Stimulated activated CD8-positive, alpha-beta memory T cell treated with anti-CD3 and anti-CD28 coated beads, Interleukin-7, amount 100 ng/mL, for 4 hours (primary cell): Measurements from ENCODE around the gene KIF6.
"Not testable (repeated sequence)": the region's sequence is repeated elsewhere in the genome, so short reads cannot be mapped to it uniquely, and the experiment has no call there.

Source experiments
- DNase-seq, 2 donors: peaks; one replicate each; pipeline ENCODE4 v3.0.0-alpha.2; 2020; ENCODE audit warnings: low read depth in 2 of 2

The KIF6 gene

DNA sequence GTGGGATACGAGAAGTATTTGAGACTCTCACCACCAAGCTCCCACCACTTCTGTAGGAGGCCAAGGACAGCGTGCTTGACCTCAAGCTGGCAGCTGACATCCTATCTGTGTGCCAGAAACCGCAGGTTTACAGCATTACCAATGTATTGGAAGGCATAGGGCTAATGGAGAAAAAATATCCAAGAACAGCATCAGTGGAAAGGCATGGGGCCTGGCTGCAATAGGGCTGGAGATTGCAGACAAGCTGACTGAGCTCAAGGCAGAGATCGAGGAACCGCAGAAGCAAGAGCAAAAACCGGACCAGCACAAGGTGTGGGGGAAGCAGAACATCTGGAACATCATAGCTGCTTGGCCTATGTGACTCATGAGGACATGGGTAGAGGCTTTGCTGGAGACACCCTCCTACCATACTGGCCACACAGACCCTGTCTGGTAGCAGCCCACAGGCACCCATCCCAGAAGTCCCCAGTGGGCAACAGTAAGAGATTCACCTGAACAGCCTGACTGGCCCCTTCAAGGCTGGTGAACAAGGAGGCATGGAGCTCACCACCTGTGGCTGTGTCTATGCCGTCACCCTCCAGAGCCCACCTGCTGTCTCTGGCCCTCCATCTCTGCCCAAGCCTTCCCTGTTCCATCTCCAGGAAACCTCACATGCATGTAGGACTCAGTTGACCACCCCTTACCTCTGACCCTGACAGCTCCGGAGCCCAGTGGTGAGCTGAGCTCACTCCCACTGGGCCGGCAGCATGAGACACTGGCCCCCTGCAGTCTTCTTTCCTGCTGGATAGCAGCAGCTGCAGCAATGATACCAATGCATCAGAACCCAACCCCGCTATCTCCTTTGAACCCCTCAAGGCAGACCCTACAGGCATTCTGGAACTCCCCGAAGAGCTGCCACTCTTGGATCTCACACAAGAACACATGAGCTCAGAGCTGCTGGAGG is 171.1 kb downstream of the KIF6 start:
- DNase-seq, result no peak

DNA sequence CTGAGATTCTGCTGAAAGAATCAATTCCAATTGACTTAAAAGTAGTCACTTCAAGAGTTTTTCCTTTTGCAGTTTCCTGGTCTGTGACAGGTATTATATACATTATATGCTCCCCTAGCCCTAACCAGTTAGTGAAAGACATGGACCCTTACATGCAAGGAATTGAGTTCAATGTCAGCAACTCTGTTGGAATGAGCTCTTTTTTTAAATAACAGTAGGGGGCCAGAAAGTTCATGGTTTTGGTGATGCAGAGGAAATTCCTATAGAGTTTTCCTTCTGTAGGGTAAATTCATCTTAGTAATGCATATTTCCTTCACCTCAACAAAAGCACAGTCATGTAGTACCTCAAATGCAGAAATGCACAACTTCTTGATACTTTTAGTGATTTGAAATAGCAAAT is 172.2 kb downstream of the KIF6 start:
- no peak for DNase-seq

DNA sequence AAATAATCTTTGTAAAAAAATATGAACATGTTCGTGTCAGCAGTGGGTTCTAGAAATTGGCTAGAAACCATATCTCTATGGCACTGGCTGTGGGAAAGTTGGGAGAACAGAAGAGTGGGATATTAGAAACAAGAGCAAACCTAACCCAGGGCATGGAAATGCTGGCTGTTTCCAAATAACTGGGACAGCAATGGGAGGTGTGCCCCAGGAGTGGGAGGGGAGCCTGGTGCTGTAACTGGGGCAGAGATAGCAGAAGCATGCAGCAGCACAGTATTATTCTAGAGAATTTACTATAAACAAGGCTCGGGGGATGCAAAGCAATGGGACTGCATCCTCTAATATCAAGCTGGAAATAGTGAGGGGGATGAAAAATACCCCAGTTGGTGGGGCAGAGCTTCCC is 175.0 kb downstream of the KIF6 start:
- DNase-seq, result no peak

DNA sequence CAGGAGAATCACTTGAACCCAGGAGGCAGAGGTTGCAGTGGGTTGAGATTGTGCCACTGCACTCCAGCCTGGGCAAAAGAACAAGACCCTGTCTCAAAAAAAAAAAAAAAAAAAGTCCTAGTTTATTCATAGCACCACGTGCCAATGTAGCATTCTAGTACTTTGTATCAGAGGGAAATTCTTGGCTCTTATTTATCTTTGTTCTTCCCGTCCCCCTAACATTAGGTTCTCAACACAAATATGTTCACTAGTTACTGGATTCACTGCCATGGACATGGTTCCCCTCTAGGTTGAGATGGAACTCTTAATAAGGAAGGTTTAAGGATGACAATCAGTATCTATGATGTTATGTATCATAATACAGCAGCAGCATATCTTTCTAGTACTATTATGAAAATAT is 178.5 kb downstream of the KIF6 start:
- DNase-seq, result no peak

DNA sequence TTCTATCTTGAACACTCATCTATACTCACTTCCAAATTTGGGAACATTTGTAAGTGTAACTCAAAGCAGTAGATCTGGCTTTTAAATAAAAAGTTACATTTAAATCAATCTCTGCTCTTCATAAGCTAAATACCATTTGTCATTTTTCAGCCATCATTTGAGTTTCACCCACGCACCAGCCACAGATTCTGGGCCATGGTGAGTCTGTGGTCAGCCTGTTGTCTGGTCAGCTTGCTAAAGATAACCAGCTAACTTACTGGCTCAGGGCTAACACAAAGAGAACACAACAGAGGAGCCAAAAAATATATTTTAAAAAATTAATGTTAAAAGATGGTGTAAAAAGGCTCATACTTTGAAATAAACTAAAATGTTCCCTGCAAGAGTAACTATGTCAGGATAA is 181.3 kb downstream of the KIF6 start:
- no peak for DNase-seq

DNA sequence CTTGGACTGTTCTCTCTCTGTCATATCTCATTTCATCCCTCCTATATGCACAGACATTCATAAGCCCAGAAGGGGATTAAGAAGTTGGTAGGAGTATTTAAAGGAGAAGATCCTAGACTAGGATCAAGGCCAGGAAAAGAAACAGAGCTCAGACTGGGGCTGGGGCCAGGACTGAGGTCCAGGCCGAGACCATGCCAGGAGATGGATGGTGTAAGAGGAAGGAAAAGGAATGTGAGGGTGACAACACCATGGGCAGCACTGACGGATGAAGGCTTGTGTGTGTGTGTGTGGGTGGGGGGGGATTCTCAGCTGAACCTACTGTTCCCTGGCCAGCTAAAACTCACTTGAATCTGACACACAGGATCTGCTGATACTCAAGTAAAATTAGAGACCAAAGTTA is 182.1 kb downstream of the KIF6 start:
- DNase-seq, result no peak

DNA sequence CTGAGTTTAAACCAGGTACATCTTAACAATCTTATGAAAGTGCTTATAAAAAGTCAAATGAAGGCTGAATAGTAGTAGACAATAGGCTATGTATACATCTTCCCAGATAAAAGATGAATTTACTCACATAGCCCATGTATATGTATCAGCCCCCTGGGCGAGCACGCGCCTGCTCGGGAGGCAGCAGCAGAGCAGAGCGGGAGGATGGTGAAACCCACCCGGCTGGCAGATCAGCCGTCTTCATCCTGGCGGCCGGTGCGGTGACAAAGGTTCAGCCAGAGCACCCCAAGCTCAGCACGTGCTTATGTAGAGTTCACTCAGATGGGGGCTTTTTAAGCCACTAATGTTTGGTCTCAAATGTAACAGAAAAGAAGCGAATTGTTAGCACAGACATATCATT is 184.8 kb downstream of the KIF6 start:
- DNase-seq, result no peak

DNA sequence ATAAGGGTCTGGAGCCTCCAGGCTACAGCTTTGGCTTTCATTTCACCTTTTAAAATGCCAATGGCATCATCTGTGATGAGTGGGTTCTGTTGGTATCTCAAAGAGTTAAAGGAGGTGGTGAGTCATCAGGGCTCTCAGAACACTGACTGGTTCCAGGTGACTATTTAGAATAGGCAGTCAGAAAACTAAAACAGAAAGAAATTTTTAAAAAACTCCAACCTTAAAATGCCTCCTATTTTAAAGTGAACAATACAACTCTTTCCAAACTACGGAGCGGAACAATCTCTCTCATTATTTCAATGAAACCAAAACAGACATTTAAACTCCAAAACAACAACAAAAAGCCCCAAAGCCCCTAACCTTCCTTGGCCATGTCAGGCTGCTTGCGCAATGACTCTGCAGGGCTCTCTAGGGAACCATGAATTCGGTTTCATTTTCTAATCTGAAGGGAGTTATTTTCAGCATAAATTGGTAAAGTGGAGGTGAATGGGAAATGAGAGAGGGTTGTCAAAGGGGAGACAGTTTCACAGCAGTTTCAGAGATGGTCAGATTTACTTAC is 194.9 kb downstream of the KIF6 start:
- DNase-seq, result no peak

DNA sequence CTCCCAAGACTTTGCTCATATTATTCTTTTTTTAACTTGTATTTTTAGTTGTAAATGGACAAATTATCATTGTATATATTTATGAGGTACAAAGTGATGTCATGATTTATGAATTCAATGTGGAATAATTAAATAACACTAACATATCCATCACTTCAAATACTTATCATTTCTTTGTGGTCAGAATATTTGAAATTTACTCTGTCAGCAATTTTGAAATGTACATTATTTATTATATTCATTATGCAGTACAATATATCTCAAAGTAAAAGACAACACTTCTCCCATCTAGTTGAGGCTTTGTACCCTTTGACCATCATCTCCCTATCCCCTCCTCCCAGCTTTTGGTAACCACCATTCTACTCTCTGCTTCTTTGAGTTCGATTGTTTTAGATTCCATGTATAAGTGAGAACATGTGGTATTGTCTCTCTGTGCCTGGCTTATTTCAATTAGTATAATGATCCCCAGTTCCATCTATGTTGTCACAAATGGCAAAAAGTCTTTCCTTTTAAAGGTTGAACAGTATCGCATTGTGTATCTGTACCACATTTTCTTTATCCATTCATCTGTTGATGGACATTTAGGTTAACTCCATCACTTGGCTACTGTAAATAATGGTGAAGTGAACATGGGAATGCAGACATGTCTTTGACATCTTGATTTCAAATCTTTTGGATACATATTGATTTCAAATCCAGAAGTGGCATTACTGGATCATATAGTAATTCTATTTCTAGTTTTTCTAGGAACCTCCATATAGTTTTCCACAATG is 197.2 kb downstream of the KIF6 start:
- DNase-seq, result no peak

DNA sequence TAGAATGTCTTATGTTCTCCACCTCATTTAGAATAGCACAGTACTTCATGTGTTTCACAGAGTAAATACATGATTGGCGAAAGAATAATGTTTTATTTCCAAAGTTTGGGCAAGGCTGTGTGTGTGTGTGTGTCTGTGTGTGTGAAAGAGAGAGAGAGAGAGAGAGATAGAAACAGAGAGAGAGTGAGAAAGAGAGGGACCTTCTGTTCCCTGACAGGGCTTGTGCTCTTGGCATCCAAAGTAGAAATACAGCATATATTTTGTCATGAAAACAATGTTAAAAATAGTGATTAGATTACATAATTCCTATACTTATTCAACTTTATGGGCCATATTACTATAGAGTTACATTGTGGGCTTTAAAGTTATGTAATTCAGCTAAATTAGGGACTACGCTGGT is 201.2 kb downstream of the KIF6 start:
- DNase-seq, result no peak

DNA sequence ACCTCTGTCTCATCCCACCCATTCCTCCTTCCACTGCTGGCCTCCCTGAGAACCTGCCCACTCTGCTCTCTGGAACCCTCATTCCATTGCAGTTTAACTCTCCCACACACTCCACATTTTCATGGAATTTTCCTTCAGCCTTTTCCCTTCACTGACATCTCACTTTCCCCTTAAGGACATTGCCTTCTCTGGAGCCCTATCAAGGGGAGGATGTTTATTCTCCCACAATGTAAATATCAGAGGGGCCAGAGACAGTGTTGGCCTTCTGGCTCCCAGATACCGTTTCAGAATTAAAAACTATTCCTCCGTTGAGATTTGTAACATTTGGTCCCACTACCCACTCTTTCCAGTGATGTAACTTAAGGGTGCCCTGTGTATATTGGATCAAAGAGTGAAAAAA is 203.2 kb downstream of the KIF6 start:
- no peak for DNase-seq

DNA sequence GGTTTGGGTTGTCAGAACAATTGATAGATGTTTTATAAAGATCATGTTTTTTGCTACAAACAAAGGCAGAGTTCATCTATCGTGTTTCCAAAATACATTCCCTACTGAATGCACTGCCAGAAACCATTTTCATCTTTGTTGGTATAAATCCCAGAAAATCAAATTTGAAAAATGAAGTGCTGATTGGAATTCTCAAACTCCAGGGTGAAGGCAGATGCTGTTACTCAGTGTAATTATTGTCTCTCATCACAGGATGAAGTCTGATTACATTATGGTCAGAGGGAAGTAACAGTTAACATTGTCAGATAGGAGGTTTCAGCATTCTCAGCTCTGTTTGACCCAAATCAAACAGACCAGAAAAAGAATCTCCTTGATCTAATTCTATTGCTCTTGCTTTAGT is 204.3 kb downstream of the KIF6 start:
- no peak for DNase-seq

DNA sequence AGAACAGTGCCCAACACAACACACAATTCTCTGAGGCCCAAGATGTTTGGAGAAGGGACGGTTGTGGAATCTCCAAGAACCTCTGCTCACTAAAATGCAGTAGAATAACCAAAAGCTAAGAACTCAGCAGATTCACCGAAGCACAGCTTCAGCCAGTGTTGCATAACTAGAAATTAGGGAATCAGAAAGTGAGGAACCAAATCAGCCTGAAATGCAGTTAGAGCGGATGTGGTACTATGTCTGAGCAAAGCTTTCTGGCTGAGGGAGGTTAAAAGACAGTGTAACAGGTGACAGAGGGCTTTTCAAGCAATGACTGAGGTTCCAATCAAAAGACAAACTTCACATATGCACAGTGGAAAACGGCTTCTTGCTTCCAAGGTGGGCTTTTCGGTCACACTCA is 204.8 kb downstream of the KIF6 start:
- DNase-seq, result no peak

DNA sequence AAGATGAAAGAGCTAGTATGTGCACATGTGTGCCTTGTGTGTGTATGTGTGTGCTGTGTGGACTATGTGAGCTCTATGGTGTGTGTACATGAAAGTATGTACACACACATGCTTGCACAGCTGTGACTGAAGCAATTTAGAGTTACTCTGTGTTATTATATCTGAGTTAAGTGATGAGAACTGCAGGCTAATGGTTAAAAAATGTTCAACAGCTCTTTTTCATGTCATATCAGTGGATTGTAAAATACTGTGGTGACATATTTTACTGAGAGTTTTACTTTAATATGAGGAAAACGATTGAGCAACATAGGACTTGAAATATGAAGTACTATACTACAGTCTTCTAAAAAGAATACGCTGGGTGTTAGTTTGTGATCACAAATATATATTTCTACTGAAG is 207.0 kb downstream of the KIF6 start:
- no peak for DNase-seq

DNA sequence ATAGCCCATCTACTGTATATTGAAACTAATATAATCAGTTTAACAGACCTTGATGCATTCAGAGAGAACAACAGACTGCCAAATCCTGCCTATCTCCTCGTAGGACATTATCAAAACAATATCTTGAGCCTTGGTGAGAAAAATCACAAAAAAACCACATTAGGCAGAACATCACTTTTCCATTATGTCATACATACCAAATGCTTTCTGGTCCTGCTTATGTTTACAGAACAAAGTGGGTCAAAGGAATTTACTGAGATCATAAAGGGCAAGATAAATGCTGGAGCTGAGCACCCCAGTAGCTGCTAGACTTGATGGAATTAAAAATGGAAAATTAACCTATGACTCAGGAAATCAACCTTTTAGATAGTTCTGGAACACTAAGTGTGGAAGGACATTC is 207.5 kb downstream of the KIF6 start:
- no peak for DNase-seq

DNA sequence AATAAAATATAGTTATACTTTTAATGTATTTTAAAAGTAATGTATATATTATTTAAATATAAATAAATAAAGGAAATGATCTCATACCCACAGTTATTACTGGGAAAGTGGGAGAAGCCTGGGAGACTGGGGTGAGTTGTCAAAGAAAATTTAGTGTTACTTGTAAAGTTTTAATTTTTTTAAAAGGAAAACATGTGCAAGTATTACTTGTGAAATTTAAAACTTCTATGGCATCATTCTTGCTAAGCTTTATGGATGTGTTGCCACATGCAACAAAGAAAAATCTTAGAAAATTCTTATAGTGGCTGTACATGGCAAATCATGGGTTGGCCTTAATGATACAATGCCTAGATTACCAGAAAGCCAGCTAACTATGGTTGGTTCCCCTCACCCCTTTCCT is 208.7 kb downstream of the KIF6 start:
- no peak for DNase-seq

DNA sequence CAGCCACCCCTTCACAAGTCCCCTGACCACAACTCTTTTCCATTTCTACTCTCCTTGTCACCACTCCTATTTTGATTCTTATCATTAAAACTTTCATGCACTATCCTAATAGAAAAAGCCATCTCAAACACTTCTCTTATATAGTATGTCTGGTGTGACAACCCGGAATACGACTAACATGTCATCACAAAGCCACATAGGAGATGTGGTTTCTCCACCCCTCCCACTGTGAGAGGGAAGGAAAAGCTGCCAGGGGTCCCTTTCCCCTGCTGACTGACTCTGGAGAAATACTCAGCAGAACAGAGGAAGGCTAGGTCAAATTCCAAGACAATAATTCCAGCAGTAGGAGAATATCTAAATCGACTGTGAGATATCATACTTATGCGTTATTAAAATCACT is 209.7 kb downstream of the KIF6 start:
- DNase-seq, result no peak

DNA sequence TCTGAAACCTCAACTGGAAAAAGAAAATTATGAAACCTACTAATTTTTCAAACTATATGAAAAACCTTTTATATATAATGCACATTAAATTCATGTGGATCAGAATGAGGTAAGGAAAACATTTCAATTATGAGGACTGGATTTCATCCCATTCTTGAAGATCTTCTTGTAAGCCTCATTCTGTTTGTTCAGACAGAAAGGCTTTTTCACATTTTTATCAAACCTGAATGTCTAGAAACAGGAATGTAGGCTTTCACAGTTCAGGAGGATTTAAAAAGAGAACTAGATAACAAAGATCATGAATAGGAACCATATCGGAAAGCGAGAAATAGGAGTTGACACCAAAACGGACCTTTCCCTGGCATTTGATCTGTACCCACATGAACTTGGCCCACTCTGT is 210.2 kb downstream of the KIF6 start:
- DNase-seq, result no peak

DNA sequence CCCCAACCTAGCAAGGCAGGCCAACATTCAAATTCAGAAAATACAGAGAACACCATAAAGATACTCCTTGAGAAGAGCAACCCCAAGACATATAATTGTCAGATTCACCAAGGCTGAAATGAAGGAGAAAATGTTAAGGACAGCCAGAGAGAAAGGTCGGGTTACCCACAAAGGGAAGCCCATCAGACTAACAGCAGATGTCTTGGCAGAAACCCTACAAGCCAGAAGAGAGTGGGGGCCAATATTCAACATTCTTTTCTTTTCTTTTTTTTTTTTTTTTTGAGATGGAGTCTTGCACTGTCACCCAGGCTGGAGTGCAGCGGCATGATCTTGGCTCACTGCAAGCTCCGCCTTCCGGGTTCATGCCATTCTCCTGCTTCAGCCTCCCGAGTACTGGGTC is 215.4 kb downstream of the KIF6 start:
- not testable (repeated sequence) for DNase-seq

DNA sequence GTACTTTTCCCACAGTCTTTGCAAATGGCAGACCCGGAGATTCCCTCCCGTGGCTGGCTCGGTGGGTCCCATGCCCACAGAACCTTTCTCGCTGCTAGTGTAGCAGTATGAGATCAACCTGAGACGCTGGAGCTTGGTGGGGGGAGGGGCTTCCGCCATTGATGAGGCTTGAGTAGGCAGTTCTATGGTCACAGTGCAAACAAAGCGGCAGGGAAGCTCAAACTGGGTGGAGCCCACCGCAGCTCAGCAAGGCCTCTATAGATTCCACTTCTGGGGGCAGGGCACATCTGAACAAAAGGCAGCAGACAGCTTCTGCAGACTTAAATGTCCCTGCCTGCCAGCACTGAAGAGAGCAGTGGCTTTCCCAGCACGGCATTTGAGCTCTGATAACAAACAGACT is 216.7 kb downstream of the KIF6 start:
- DNase-seq, result no peak

DNA sequence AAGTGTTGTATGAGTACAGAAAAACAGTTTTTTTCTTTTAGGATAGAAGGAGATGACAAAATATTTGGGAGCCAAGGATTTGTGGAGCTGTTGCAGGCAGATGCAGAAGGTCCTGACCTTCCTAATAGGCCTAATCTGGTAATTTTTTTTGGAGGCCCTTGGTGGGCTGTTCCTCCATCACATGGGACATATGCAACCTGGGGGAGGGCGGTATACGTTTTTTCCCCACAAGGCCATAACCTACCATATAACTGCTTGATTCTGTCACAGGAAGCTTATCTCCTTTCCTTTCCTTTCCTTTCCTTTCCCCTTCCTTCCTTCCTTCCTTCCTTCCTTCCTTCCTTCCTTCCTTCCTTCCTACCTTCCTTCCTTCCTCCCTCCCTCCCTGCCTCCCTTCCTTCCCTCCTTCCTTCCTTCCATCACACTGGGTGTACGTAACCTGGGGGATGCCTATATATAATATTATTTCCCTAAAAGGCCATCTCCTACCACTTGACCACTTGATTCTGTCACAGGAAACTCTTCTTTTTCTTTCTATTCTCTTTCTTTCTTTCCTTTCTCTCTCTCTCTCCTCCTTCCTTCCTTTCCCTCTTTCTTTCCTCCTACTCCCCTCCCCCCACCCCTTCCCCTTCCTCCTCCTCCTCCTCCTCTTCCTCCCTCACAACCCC is 217.7 kb downstream of the KIF6 start:
- DNase-seq, result no peak

DNA sequence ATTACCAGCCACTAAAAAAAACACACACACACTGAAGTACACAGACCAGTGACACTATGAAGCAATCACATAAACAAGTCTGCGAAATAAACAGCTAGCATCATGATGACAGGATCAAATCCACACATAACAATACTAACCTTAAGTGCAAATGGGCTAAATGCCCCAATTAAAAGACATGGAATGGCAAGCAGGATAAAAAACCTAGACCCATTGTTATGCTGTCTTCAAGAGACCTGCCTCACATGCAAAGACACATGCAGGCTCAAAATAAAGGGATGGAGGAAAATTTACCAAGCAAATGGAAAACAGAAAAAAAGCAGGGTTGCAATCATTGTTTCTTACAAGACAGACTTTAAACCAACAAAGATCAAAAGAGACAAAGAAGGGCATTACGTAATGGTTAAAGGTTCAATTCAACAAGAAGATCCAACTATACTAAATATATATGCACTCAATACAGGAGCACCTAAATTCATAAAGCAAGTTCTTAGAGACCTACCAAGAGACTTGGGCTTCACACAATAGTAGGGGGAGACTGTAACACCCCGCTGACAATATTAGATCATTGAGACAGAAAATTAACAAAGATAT is 222.7 kb downstream of the KIF6 start:
- DNase-seq, result not testable (repeated sequence)
